ENCODE results near the gene UBB. TPM values are rescaled to one million over a fixed set of nuclear protein-coding genes. Genes with fewer than 3 reads are reported as not detected.

UBB gene
- total and polyA plus RNA-seq, 4 donors: 1,190 to 3,673 (median 1,472) TPM

DNA sequence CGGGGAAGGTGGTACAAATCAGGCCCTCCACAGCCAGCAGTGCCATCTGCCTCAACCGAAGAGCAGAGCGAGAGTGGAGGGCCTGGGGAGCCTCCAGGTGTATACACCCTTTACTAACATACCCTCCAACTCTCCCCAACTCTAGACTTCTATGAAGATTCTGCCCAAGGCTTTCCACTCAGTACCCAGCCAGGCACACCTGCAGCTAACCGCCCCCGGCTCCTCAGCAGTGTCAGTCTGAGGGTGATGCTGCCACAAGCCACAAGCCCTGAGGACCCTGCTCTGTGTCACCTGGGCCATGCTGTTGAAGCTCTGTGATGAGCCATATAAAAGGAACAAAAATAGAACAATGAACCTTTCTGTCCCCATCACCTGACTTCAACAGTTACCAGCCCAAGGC, 31.5 kb upstream of the UBB start:
- Histone ChIP-seq H3K4me1 (ENCODE audit: control insufficient read depth in 4 of 4, insufficient read depth in 4 of 4, low read length in 3 of 4) (peaks cover 2 to 16% (median 11%) of the 10 kb centered on the region in 4 donors), H3K9me3 (ENCODE audit: control insufficient read depth in 4 of 4, low read length in 3 of 4) (no peaks in the 10 kb centered on the region), H3K27me3 (ENCODE audit: control insufficient read depth in 4 of 4, insufficient read depth in 4 of 4, low read length in 3 of 4) (no peaks in the 10 kb centered on the region), H3K27ac (ENCODE audit: low read depth in 1 of 2, low read length in 2 of 2) (no peak overlapping the region), H3K36me3 (ENCODE audit: control insufficient read depth in 4 of 4, insufficient read depth in 3 of 4, low read depth in 1 of 4, low read length in 3 of 4) (peaks cover 0 to 16% (median 8%) of the 10 kb centered on the region in 4 donors), H3K9ac (ENCODE audit: low read depth in 1 of 2, low read length in 2 of 2) (no peak overlapping the region), H3K4me3 (ENCODE audit: low read depth in 1 of 3, low read length in 3 of 3) (no peak overlapping the region)
- DNase-seq (ENCODE audit: low spot score): no peak
- WGBS: 98% methylated on average over 5 of the region's 5 CpGs
- TF ChIP-seq GABPA (IDR thresholded peaks at IDR 0.05 in 1 of 2, conservative IDR thresholded peaks at IDR 0.05 in 1 of 2) (no peak), SP1 (IDR thresholded peaks at IDR 0.05) (no peak), NR2F2 (IDR thresholded peaks at IDR 0.05) (no peak), YY1 (IDR thresholded peaks at IDR 0.05) (no peak), FOXA2 (IDR thresholded peaks at IDR 0.05) (no peak), REST (IDR thresholded peaks at IDR 0.05) (no peak), JUND (IDR thresholded peaks at IDR 0.05) (no peak)
- TF ChIP-seq, protein P1, sequence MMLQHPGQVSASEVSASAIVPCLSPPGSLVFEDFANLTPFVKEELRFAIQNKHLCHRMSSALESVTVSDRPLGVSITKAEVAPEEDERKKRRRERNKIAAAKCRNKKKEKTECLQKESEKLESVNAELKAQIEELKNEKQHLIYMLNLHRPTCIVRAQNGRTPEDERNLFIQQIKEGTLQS (IDR thresholded peaks at IDR 0.05): no peak
- TF ChIP-seq, protein P2, sequence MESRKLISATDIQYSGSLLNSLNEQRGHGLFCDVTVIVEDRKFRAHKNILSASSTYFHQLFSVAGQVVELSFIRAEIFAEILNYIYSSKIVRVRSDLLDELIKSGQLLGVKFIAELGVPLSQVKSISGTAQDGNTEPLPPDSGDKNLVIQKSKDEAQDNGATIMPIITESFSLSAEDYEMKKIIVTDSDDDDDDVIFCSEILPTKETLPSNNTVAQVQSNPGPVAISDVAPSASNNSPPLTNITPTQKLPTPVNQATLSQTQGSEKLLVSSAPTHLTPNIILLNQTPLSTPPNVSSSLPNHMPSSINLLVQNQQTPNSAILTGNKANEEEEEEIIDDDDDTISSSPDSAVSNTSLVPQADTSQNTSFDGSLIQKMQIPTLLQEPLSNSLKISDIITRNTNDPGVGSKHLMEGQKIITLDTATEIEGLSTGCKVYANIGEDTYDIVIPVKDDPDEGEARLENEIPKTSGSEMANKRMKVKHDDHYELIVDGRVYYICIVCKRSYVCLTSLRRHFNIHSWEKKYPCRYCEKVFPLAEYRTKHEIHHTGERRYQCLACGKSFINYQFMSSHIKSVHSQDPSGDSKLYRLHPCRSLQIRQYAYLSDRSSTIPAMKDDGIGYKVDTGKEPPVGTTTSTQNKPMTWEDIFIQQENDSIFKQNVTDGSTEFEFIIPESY (IDR thresholded peaks at IDR 0.05): no peak

DNA sequence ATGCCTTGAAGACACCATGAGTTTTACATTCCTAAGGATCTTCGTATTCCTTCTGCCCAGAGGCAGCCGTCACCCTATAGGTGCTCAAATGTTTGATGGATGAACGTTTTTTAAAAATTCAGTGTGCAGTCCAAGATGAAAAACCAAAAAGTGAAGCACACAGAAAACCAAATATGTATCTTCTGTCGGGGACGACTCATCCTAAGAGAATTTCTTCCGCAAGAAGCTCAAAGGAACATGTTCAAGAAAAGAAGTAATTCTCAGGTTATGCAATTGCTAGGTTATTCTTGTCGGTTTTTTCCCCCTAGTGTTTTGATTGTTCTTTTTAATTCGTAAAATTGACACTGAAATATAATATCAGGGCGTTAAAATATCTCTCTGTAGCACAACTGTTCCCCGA, 29.1 kb upstream of the UBB start:
- WGBS: 40% methylated on average over 10 of the region's 10 CpGs
- peak overlapping the region; percentile 77 to 97 (median 88) for H3K4me3 ChIP-seq (ENCODE audit: low read depth in 1 of 3, low read length in 3 of 3)
- H3K36me3 ChIP-seq (ENCODE audit: control insufficient read depth in 4 of 4, insufficient read depth in 3 of 4, low read depth in 1 of 4, low read length in 3 of 4): peaks cover 0 to 14% (median 7%) of the 10 kb centered on the region in 4 donors
- TF ChIP-seq JUND (IDR thresholded peaks at IDR 0.05) (no peak), TAF1 (conservative IDR thresholded peaks at IDR 0.05) (no peak), HNF4G (IDR thresholded peaks at IDR 0.05) (no peak), HNF4A (conservative IDR thresholded peaks at IDR 0.05) (no peak), SP1 (IDR thresholded peaks at IDR 0.05) (no peak), YY1 (IDR thresholded peaks at IDR 0.05) (no peak), RXRA (IDR thresholded peaks at IDR 0.05) (no peak), REST (IDR thresholded peaks at IDR 0.05) (no peak), GABPA (IDR thresholded peaks at IDR 0.05 in 1 of 2, conservative IDR thresholded peaks at IDR 0.05 in 1 of 2) (no peak), EGR1 (IDR thresholded peaks at IDR 0.05; ENCODE audit: low read depth in 2 of 2) (no peak), MAX (IDR thresholded peaks at IDR 0.05) (no peak), FOXA2 (IDR thresholded peaks at IDR 0.05) (no peak), NR2F2 (IDR thresholded peaks at IDR 0.05) (no peak), RAD21 (IDR thresholded peaks at IDR 0.05) (no peak), FOXA1 (IDR thresholded peaks at IDR 0.05) (no peak)
- TF ChIP-seq, protein P1 (IDR thresholded peaks at IDR 0.05): no peak
- TF ChIP-seq, protein P3, sequence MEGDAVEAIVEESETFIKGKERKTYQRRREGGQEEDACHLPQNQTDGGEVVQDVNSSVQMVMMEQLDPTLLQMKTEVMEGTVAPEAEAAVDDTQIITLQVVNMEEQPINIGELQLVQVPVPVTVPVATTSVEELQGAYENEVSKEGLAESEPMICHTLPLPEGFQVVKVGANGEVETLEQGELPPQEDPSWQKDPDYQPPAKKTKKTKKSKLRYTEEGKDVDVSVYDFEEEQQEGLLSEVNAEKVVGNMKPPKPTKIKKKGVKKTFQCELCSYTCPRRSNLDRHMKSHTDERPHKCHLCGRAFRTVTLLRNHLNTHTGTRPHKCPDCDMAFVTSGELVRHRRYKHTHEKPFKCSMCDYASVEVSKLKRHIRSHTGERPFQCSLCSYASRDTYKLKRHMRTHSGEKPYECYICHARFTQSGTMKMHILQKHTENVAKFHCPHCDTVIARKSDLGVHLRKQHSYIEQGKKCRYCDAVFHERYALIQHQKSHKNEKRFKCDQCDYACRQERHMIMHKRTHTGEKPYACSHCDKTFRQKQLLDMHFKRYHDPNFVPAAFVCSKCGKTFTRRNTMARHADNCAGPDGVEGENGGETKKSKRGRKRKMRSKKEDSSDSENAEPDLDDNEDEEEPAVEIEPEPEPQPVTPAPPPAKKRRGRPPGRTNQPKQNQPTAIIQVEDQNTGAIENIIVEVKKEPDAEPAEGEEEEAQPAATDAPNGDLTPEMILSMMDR (IDR thresholded peaks at IDR 0.05; ENCODE audit: low read depth, low read length, missing input control): no peak
- peaks cover 2 to 16% (median 11%) of the 10 kb centered on the region in 4 donors for H3K4me1 ChIP-seq (ENCODE audit: control insufficient read depth in 4 of 4, insufficient read depth in 4 of 4, low read length in 3 of 4)
- H3K27me3 ChIP-seq (ENCODE audit: control insufficient read depth in 4 of 4, insufficient read depth in 4 of 4, low read length in 3 of 4): no peaks in the 10 kb centered on the region
- no peak for DNase-seq (ENCODE audit: low spot score)
- H3K27ac ChIP-seq (ENCODE audit: low read depth in 1 of 2, low read length in 2 of 2): peak overlapping the region in 1 of 2 donors; percentile 92
- peak overlapping the region; percentile 88 to 93 for H3K9ac ChIP-seq (ENCODE audit: low read depth in 1 of 2, low read length in 2 of 2)
- H3K9me3 ChIP-seq (ENCODE audit: control insufficient read depth in 4 of 4, low read length in 3 of 4): no peaks in the 10 kb centered on the region
